GM23248 (cell line): Measurements from ENCODE around the gene FNTB.

Experiments used
- EZH2 ChIP-seq: fragments of 200-600 bp; sonication (generic); IDR thresholded peaks from 2 replicates; pipeline ENCODE4 v1.6.1; 2018; ENCODE audit warnings: antibody characterized with exemption, mild to moderate bottlenecking; ENCODE audit not compliant: insufficient read depth, poor library complexity, severe bottlenecking
- EZH2phosphoT487 ChIP-seq: fragments of 200-600 bp; sonication (generic); IDR thresholded peaks from 2 replicates; pipeline ENCODE4 v1.6.1; 2018; ENCODE audit warnings: antibody characterized with exemption, moderate library complexity, mild to moderate bottlenecking, low read depth; ENCODE audit not compliant: insufficient read depth

DNA sequence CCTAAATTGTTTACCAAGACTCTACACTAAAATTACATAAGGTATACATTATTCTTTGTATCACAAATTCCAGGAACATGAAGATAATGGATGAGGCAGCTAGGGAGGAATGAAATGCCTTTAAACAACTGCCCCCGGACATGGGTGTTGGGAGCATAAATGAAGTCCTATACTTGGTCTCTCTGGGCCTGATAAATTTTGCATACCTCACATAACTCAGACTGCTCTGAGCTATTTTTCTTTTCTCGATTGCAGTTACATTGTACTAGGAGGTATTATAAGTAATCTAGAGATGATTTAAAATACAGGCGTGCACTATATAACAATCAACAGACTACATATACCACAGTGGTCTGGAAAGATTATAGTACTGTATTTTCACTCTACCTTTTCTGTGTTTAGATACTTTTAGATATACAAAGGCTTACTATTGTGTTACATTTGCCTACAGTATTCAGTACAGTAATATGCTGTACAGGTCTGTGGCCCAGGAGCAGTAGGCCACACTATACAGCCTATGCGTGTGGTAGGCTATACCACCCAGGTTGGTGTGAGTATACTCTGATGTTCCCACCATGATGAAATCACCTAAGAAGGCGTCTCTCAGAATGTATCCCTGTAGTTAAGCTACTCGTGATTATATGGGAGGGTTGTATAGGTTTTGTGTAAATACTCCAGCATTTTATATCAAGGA, 14.3 kb downstream of the FNTB start:
- TF ChIP-seq EZH2 (no peak), EZH2phosphoT487 (no peak)
